OCI-LY1 (cell line): Measurements from ENCODE around the gene PHLPP1.

Experiments
- H2AFZ ChIP-seq: fragments of 200-600 bp; sonication (generic), shearing (Covaris generic); 2 replicates; pipeline ENCODE4 v1.6.0; 2014; ENCODE audit warnings: antibody characterized with exemption, mild to moderate bottlenecking, low read length
- H3F3A ChIP-seq: fragments of 200-600 bp; sonication (generic), shearing (Covaris generic); 2 replicates; pipeline ENCODE4 v1.6.0; 2014; ENCODE audit warnings: mild to moderate bottlenecking, antibody characterized with exemption, low read length, moderate library complexity; ENCODE audit not compliant: insufficient read depth
- H3K27ac ChIP-seq: fragments of 200-600 bp; sonication (generic); 2 replicates; pipeline ENCODE4 v1.5.1; 2014; ENCODE audit warnings: low read length, mixed run types, mild to moderate bottlenecking, low read depth; ENCODE audit not compliant: poor library complexity, severe bottlenecking
- H3K27me3 ChIP-seq: fragments of 200-600 bp; sonication (generic); 2 replicates; pipeline ENCODE4 v1.6.0; 2014; ENCODE audit warnings: antibody characterized with exemption, mild to moderate bottlenecking, low read length, moderate library complexity; ENCODE audit not compliant: insufficient read depth
- H3K36me3 ChIP-seq: fragments of 200-600 bp; sonication (generic); 2 replicates; pipeline ENCODE4 v1.6.1; 2014; ENCODE audit warnings: mild to moderate bottlenecking, antibody characterized with exemption, low read length, moderate library complexity, mixed read lengths; ENCODE audit not compliant: insufficient read depth
- H3K4me1 ChIP-seq: fragments of 200-600 bp; sonication (generic); 2 replicates; pipeline ENCODE4 v1.5.1; 2014; ENCODE audit warnings: mild to moderate bottlenecking, low read length, moderate library complexity; ENCODE audit not compliant: insufficient read depth, severe bottlenecking
- H3K4me2 ChIP-seq: fragments of 200-600 bp; sonication (generic), shearing (Covaris generic); 2 replicates; pipeline ENCODE4 v1.6.1; 2014; ENCODE audit warnings: low read length
- H3K4me3 ChIP-seq: fragments of 200-600 bp; sonication (generic); 2 replicates; pipeline ENCODE4 v1.5.1; 2014; ENCODE audit warnings: low read length, low read depth, mild to moderate bottlenecking, mixed read lengths; ENCODE audit not compliant: poor library complexity, severe bottlenecking
- H3K79me2 ChIP-seq: fragments of 200-600 bp; shearing (Covaris generic); 2 replicates; pipeline ENCODE4 v1.6.1; 2016; ENCODE audit warnings: mixed run types, low read length, mixed read lengths; ENCODE audit not compliant: insufficient read depth
- H3K9ac ChIP-seq: fragments of 200-600 bp; sonication (generic), shearing (Covaris generic); 2 replicates; pipeline ENCODE4 v1.6.1; 2014; ENCODE audit warnings: mild to moderate bottlenecking, low read length, mixed read lengths
- H3K9me2 ChIP-seq: fragments of 200-600 bp; sonication (generic), shearing (Covaris generic); 2 replicates; pipeline ENCODE4 v1.6.1; 2014; ENCODE audit warnings: low read depth, mild to moderate bottlenecking, low read length, mixed read lengths
- H3K9me3 ChIP-seq: fragments of 200-600 bp; shearing (Covaris generic); 2 replicates; pipeline ENCODE4 v1.6.1; 2014; ENCODE audit warnings: low read length, mixed read lengths
- H4K20me1 ChIP-seq: fragments of 200-600 bp; sonication (generic), shearing (Covaris generic); 2 replicates; pipeline ENCODE4 v1.6.0; 2016; ENCODE audit warnings: mild to moderate bottlenecking, low read length; ENCODE audit not compliant: insufficient read depth
- EZH2 ChIP-seq: fragments of 200-600 bp; sonication (generic), shearing (Covaris generic); IDR thresholded peaks from 2 replicates; pipeline ENCODE4 v1.8.0; 2017; ENCODE audit warnings: borderline replicate concordance, mixed run types, mild to moderate bottlenecking, antibody characterized with exemption, low read length, moderate library complexity, mixed read lengths
- TF ChIP-seq, protein P1 (sequence below): fragments of 200-600 bp; sonication (generic), shearing (Covaris generic); IDR thresholded peaks from 2 replicates; pipeline ENCODE4 v1.5.1; 2017; ENCODE audit warnings: mild to moderate bottlenecking, antibody characterized with exemption, low read length, moderate library complexity, mixed read lengths

PHLPP1 gene

GRCh38 chr18:62767836-62768557 lies 52.7 kb downstream of the PHLPP1 start:
- Histone ChIP-seq H3K9me3 (no peaks in the 10 kb centered on the region), H3K79me2 (no peaks in the 10 kb centered on the region), H2AFZ (no peak overlapping the region), H3K4me1 (peaks cover 19% of the 10 kb centered on the region), H3K9ac (no peak overlapping the region), H3K4me3 (no peak overlapping the region), H3K27ac (no peak overlapping the region), H3K4me2 (no peak overlapping the region; the same call in 1 of the 2 replicates), H3K27me3 (no peaks in the 10 kb centered on the region), H3K9me2 (no peaks in the 10 kb centered on the region), H4K20me1 (no peaks in the 10 kb centered on the region), H3K36me3 (no peaks in the 10 kb centered on the region), H3F3A (no peaks in the 10 kb centered on the region)
- TF ChIP-seq EZH2 = no peak
- TF ChIP-seq, protein P1, sequence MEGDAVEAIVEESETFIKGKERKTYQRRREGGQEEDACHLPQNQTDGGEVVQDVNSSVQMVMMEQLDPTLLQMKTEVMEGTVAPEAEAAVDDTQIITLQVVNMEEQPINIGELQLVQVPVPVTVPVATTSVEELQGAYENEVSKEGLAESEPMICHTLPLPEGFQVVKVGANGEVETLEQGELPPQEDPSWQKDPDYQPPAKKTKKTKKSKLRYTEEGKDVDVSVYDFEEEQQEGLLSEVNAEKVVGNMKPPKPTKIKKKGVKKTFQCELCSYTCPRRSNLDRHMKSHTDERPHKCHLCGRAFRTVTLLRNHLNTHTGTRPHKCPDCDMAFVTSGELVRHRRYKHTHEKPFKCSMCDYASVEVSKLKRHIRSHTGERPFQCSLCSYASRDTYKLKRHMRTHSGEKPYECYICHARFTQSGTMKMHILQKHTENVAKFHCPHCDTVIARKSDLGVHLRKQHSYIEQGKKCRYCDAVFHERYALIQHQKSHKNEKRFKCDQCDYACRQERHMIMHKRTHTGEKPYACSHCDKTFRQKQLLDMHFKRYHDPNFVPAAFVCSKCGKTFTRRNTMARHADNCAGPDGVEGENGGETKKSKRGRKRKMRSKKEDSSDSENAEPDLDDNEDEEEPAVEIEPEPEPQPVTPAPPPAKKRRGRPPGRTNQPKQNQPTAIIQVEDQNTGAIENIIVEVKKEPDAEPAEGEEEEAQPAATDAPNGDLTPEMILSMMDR = no peak

- H2AFZ ChIP-seq = no peak overlapping the region
- no peaks in the 10 kb centered on the region for H3K9me2 ChIP-seq
- H3K27ac ChIP-seq = no peak overlapping the region
- H3K4me3 ChIP-seq = no peak overlapping the region
- H3K9me3 ChIP-seq = no peaks in the 10 kb centered on the region
- no peaks in the 10 kb centered on the region for H4K20me1 ChIP-seq
- no peak overlapping the region for H3K9ac ChIP-seq
- peaks cover 19% of the 10 kb centered on the region for H3K4me1 ChIP-seq
- no peaks in the 10 kb centered on the region for H3K27me3 ChIP-seq
- no peaks in the 10 kb centered on the region for H3K36me3 ChIP-seq
- H3K4me2 ChIP-seq = no peak overlapping the region
- TF ChIP-seq EZH2 = no peak
- TF ChIP-seq, protein P1 = no peak
- H3F3A ChIP-seq = no peaks in the 10 kb centered on the region
- no peaks in the 10 kb centered on the region for H3K79me2 ChIP-seq
Measured at GRCh38 chr18:62768558-62768943, 53.2 kb downstream of the PHLPP1 start.

DNA sequence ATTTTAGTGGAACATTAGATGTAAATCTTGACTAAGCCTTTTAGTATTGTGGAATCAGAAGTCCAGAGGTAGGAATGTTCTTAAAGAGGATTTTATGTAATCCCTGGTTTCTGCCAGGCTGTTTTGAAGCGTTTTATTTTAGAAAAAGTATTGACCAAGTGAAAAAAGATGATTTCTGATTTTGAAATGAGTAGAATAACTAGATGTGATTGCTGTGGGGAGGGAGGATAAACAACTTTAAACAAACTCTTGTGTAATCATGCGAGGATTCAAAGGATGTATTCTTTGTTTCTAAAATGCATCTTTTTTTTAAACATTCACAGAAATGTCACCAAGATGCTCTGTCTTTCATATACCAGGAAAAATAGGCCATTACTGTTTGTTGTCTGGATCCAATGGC lies 53.9 kb downstream of the PHLPP1 start:
- no peaks in the 10 kb centered on the region for H3K9me3 ChIP-seq
- no peak overlapping the region for H3K9ac ChIP-seq
- peaks cover 24% of the 10 kb centered on the region for H3K4me1 ChIP-seq
- no peaks in the 10 kb centered on the region for H3F3A ChIP-seq
- no peaks in the 10 kb centered on the region for H3K9me2 ChIP-seq
- H3K79me2 ChIP-seq = no peaks in the 10 kb centered on the region
- H3K27me3 ChIP-seq = no peaks in the 10 kb centered on the region
- no peak overlapping the region for H3K27ac ChIP-seq
- H2AFZ ChIP-seq = no peak overlapping the region
- TF ChIP-seq, protein P1 = no peak
- no peak for TF ChIP-seq EZH2
- no peak overlapping the region for H3K4me2 ChIP-seq
- H4K20me1 ChIP-seq = no peaks in the 10 kb centered on the region
- H3K4me3 ChIP-seq = no peak overlapping the region
- no peaks in the 10 kb centered on the region for H3K36me3 ChIP-seq
